ENCODE results near the gene CSNK1G2.

The CSNK1G2 gene

GRCh38 chr19:1974381-1975161 is 33.6 kb downstream of the CSNK1G2 start:
- no peak overlapping the region for H3K27ac ChIP-seq (ENCODE audit: low read depth, low read length)
- H3K36me3 ChIP-seq (ENCODE audit: control insufficient read depth in 5 of 5, insufficient read depth in 5 of 5, low read length in 5 of 5): peaks cover 0 to 60% (median 39%) of the 10 kb centered on the region in 5 donors
- H3K4me1 ChIP-seq (ENCODE audit: control insufficient read depth in 5 of 5, insufficient read depth in 5 of 5, low read length in 5 of 5): no peaks in the 10 kb centered on the region
- H3K9ac ChIP-seq (ENCODE audit: low read length in 5 of 5): no peak overlapping the region
- no peak overlapping the region for H3K4me3 ChIP-seq (ENCODE audit: low read depth in 1 of 5, low read length in 5 of 5)
- no peaks in the 10 kb centered on the region for H3K27me3 ChIP-seq (ENCODE audit: control insufficient read depth in 5 of 5, insufficient read depth in 4 of 5, low read length in 5 of 5)
- H3K9me3 ChIP-seq (ENCODE audit: control insufficient read depth in 5 of 5, low read length in 5 of 5): no peaks in the 10 kb centered on the region

GRCh38 chr19:1975162-1975480 is 34.1 kb downstream of the CSNK1G2 start:
- no peaks in the 10 kb centered on the region for H3K27me3 ChIP-seq (ENCODE audit: control insufficient read depth in 5 of 5, insufficient read depth in 4 of 5, low read length in 5 of 5)
- no peaks in the 10 kb centered on the region for H3K4me1 ChIP-seq (ENCODE audit: control insufficient read depth in 5 of 5, insufficient read depth in 5 of 5, low read length in 5 of 5)
- H3K4me3 ChIP-seq (ENCODE audit: low read depth in 1 of 5, low read length in 5 of 5): no peak overlapping the region
- H3K27ac ChIP-seq (ENCODE audit: low read depth, low read length): no peak overlapping the region
- H3K36me3 ChIP-seq (ENCODE audit: control insufficient read depth in 5 of 5, insufficient read depth in 5 of 5, low read length in 5 of 5): peaks cover 0 to 60% (median 39%) of the 10 kb centered on the region in 5 donors
- no peak overlapping the region for H3K9ac ChIP-seq (ENCODE audit: low read length in 5 of 5)
- H3K9me3 ChIP-seq (ENCODE audit: control insufficient read depth in 5 of 5, low read length in 5 of 5): no peaks in the 10 kb centered on the region

GRCh38 chr19:1977120-1977519 is 36.1 kb downstream of the CSNK1G2 start:
- Histone ChIP-seq H3K27ac (ENCODE audit: low read depth, low read length) (no peak overlapping the region), H3K9me3 (ENCODE audit: control insufficient read depth in 5 of 5, low read length in 5 of 5) (no peaks in the 10 kb centered on the region), H3K4me1 (ENCODE audit: control insufficient read depth in 5 of 5, insufficient read depth in 5 of 5, low read length in 5 of 5) (no peaks in the 10 kb centered on the region), H3K27me3 (ENCODE audit: control insufficient read depth in 5 of 5, insufficient read depth in 4 of 5, low read length in 5 of 5) (no peaks in the 10 kb centered on the region), H3K36me3 (ENCODE audit: control insufficient read depth in 5 of 5, insufficient read depth in 5 of 5, low read length in 5 of 5) (peaks cover 0 to 65% (median 45%) of the 10 kb centered on the region in 5 donors), H3K9ac (ENCODE audit: low read length in 5 of 5) (no peak overlapping the region), H3K4me3 (ENCODE audit: low read depth in 1 of 5, low read length in 5 of 5) (no peak overlapping the region)

GRCh38 chr19:1978346-1978894 is 37.4 kb downstream of the CSNK1G2 start:
- Histone ChIP-seq H3K9me3 (ENCODE audit: control insufficient read depth in 5 of 5, low read length in 5 of 5) (no peaks in the 10 kb centered on the region), H3K9ac (ENCODE audit: low read length in 5 of 5) (no peak overlapping the region), H3K27me3 (ENCODE audit: control insufficient read depth in 5 of 5, insufficient read depth in 4 of 5, low read length in 5 of 5) (no peaks in the 10 kb centered on the region), H3K4me1 (ENCODE audit: control insufficient read depth in 5 of 5, insufficient read depth in 5 of 5, low read length in 5 of 5) (no peaks in the 10 kb centered on the region), H3K27ac (ENCODE audit: low read depth, low read length) (no peak overlapping the region), H3K36me3 (ENCODE audit: control insufficient read depth in 5 of 5, insufficient read depth in 5 of 5, low read length in 5 of 5) (peaks cover 0 to 71% (median 49%) of the 10 kb centered on the region in 5 donors), H3K4me3 (ENCODE audit: low read depth in 1 of 5, low read length in 5 of 5) (no peak overlapping the region)

- no peaks in the 10 kb centered on the region for H3K4me1 ChIP-seq (ENCODE audit: control insufficient read depth in 5 of 5, insufficient read depth in 5 of 5, low read length in 5 of 5)
- no peak overlapping the region for H3K27ac ChIP-seq (ENCODE audit: low read depth, low read length)
- peaks cover 0 to 74% (median 49%) of the 10 kb centered on the region in 5 donors for H3K36me3 ChIP-seq (ENCODE audit: control insufficient read depth in 5 of 5, insufficient read depth in 5 of 5, low read length in 5 of 5)
- no peak overlapping the region for H3K9ac ChIP-seq (ENCODE audit: low read length in 5 of 5)
- no peaks in the 10 kb centered on the region for H3K9me3 ChIP-seq (ENCODE audit: control insufficient read depth in 5 of 5, low read length in 5 of 5)
- H3K27me3 ChIP-seq (ENCODE audit: control insufficient read depth in 5 of 5, insufficient read depth in 4 of 5, low read length in 5 of 5): no peaks in the 10 kb centered on the region
- no peak overlapping the region for H3K4me3 ChIP-seq (ENCODE audit: low read depth in 1 of 5, low read length in 5 of 5)
Observed at GRCh38 chr19:1979017-1979416, 38.0 kb downstream of the CSNK1G2 start.

- H3K36me3 ChIP-seq (ENCODE audit: control insufficient read depth in 5 of 5, insufficient read depth in 5 of 5, low read length in 5 of 5): peaks cover 0 to 75% (median 51%) of the 10 kb centered on the region in 5 donors
- no peak overlapping the region for H3K9ac ChIP-seq (ENCODE audit: low read length in 5 of 5)
- no peak overlapping the region for H3K27ac ChIP-seq (ENCODE audit: low read depth, low read length)
- H3K9me3 ChIP-seq (ENCODE audit: control insufficient read depth in 5 of 5, low read length in 5 of 5): no peaks in the 10 kb centered on the region
- no peak overlapping the region for H3K4me3 ChIP-seq (ENCODE audit: low read depth in 1 of 5, low read length in 5 of 5)
- H3K27me3 ChIP-seq (ENCODE audit: control insufficient read depth in 5 of 5, insufficient read depth in 4 of 5, low read length in 5 of 5): no peaks in the 10 kb centered on the region
- H3K4me1 ChIP-seq (ENCODE audit: control insufficient read depth in 5 of 5, insufficient read depth in 5 of 5, low read length in 5 of 5): no peaks in the 10 kb centered on the region
Observed at GRCh38 chr19:1979642-1980041, 38.7 kb downstream of the CSNK1G2 start.

- H3K4me3 ChIP-seq (ENCODE audit: low read depth in 1 of 5, low read length in 5 of 5): no peak overlapping the region
- H3K36me3 ChIP-seq (ENCODE audit: control insufficient read depth in 5 of 5, insufficient read depth in 5 of 5, low read length in 5 of 5): peaks cover 0 to 75% (median 50%) of the 10 kb centered on the region in 5 donors
- H3K27ac ChIP-seq (ENCODE audit: low read depth, low read length): no peak overlapping the region
- no peak overlapping the region for H3K9ac ChIP-seq (ENCODE audit: low read length in 5 of 5)
- no peaks in the 10 kb centered on the region for H3K27me3 ChIP-seq (ENCODE audit: control insufficient read depth in 5 of 5, insufficient read depth in 4 of 5, low read length in 5 of 5)
- no peaks in the 10 kb centered on the region for H3K9me3 ChIP-seq (ENCODE audit: control insufficient read depth in 5 of 5, low read length in 5 of 5)
- no peaks in the 10 kb centered on the region for H3K4me1 ChIP-seq (ENCODE audit: control insufficient read depth in 5 of 5, insufficient read depth in 5 of 5, low read length in 5 of 5)
Observed at GRCh38 chr19:1980091-1980808, 39.3 kb downstream of the CSNK1G2 start.

- H3K4me3 ChIP-seq (ENCODE audit: low read depth in 1 of 5, low read length in 5 of 5): no peak overlapping the region
- H3K36me3 ChIP-seq (ENCODE audit: control insufficient read depth in 5 of 5, insufficient read depth in 5 of 5, low read length in 5 of 5): peaks cover 0 to 76% (median 50%) of the 10 kb centered on the region in 5 donors
- no peaks in the 10 kb centered on the region for H3K27me3 ChIP-seq (ENCODE audit: control insufficient read depth in 5 of 5, insufficient read depth in 4 of 5, low read length in 5 of 5)
- H3K27ac ChIP-seq (ENCODE audit: low read depth, low read length): no peak overlapping the region
- H3K9me3 ChIP-seq (ENCODE audit: control insufficient read depth in 5 of 5, low read length in 5 of 5): no peaks in the 10 kb centered on the region
- H3K9ac ChIP-seq (ENCODE audit: low read length in 5 of 5): no peak overlapping the region
- no peaks in the 10 kb centered on the region for H3K4me1 ChIP-seq (ENCODE audit: control insufficient read depth in 5 of 5, insufficient read depth in 5 of 5, low read length in 5 of 5)
Observed at GRCh38 chr19:1980809-1981181, 39.8 kb downstream of the CSNK1G2 start.

- Histone ChIP-seq H3K36me3 (ENCODE audit: control insufficient read depth in 5 of 5, insufficient read depth in 5 of 5, low read length in 5 of 5) (peaks cover 0 to 76% (median 54%) of the 10 kb centered on the region in 5 donors), H3K9ac (ENCODE audit: low read length in 5 of 5) (no peak overlapping the region), H3K27ac (ENCODE audit: low read depth, low read length) (no peak overlapping the region), H3K27me3 (ENCODE audit: control insufficient read depth in 5 of 5, insufficient read depth in 4 of 5, low read length in 5 of 5) (no peaks in the 10 kb centered on the region), H3K4me3 (ENCODE audit: low read depth in 1 of 5, low read length in 5 of 5) (no peak overlapping the region), H3K9me3 (ENCODE audit: control insufficient read depth in 5 of 5, low read length in 5 of 5) (no peaks in the 10 kb centered on the region), H3K4me1 (ENCODE audit: control insufficient read depth in 5 of 5, insufficient read depth in 5 of 5, low read length in 5 of 5) (no peaks in the 10 kb centered on the region)
Observed at GRCh38 chr19:1981253-1981652, 40.3 kb downstream of the CSNK1G2 start.

- Histone ChIP-seq H3K36me3 (ENCODE audit: control insufficient read depth in 5 of 5, insufficient read depth in 5 of 5, low read length in 5 of 5) (peaks cover 0 to 90% (median 70%) of the 10 kb centered on the region in 5 donors), H3K27ac (ENCODE audit: low read depth, low read length) (no peak overlapping the region), H3K9me3 (ENCODE audit: control insufficient read depth in 5 of 5, low read length in 5 of 5) (no peaks in the 10 kb centered on the region), H3K4me1 (ENCODE audit: control insufficient read depth in 5 of 5, insufficient read depth in 5 of 5, low read length in 5 of 5) (no peaks in the 10 kb centered on the region), H3K9ac (ENCODE audit: low read length in 5 of 5) (no peak overlapping the region), H3K27me3 (ENCODE audit: control insufficient read depth in 5 of 5, insufficient read depth in 4 of 5, low read length in 5 of 5) (no peaks in the 10 kb centered on the region), H3K4me3 (ENCODE audit: low read depth in 1 of 5, low read length in 5 of 5) (no peak overlapping the region)
Observed at GRCh38 chr19:1984357-1984756, 43.4 kb downstream of the CSNK1G2 start.

Data from subcutaneous abdominal adipose tissue (tissue), 5 donors.